GM18909 (cell line): ENCODE measurements around the gene PUS10.
"Not testable (repeated sequence)": the region's sequence is repeated elsewhere in the genome, so short reads cannot be mapped to it uniquely, and the experiment has no call there.

Source experiments
- ATAC-seq: cut with Tn5 transposase; IDR thresholded peaks from one replicate; pipeline ENCODE4 v1.9.1; 2021; ENCODE audit warnings: mild to moderate bottlenecking; ENCODE audit not compliant: unreplicated experiment, poor library complexity

Gene PUS10

DNA sequence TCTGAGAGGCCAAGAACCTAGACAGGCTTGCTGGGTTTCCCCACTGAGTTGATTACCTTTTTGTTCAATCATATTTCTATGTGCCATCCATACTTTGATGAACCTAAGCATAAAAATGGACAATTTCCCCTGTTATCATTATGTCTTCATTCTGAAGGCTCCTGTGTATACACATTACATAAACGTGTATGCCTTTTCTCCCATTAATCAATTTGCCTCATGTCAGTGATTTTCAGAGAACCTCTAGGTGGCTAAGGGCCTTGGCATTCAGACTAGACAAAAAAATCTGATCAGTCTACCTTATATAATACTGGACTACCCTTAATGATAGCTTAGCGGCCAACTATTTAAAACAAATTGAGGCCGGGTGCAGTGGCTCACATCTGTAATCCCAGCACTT is 4.7 kb downstream of the PUS10 start:
- ATAC-seq: no peak

DNA sequence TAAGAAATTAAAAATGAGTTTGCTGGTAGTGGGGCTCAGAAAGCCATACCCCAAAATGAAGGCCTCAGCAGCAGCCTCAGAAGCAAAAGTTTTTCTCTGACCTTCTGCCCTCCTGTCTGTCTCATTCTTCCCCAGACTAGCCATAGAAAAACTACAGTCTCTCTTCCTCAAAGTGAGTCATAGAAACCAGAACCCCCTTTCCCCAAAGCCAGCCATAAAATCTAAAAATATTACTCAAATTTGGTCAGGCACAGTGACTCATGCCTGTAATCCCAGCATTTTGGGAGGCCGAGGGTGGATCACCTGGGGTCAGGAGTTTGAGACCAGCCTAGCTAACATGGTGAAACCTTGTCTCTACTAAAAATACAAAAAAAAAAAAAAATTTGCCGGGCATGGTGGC is 5.8 kb downstream of the PUS10 start:
- ATAC-seq: not testable (repeated sequence)

DNA sequence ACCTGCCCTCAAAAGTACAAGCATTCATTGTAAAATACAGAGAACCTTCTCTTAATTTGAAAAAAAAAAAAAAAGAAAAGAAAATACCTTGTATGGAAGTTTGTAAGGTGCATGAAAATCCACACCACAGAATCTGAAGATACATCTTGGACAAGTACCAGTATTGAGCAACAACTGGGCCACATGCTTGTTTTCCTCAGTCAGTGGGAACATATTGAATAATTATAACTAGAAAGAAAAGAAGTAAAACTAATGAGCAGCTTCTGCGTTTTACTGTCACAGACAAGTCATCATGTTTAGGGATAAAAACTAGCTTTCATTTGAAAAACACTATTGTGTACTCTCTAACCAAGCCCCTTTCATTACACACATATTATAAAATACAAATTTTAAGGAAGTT is 6.4 kb downstream of the PUS10 start:
- no peak for ATAC-seq

DNA sequence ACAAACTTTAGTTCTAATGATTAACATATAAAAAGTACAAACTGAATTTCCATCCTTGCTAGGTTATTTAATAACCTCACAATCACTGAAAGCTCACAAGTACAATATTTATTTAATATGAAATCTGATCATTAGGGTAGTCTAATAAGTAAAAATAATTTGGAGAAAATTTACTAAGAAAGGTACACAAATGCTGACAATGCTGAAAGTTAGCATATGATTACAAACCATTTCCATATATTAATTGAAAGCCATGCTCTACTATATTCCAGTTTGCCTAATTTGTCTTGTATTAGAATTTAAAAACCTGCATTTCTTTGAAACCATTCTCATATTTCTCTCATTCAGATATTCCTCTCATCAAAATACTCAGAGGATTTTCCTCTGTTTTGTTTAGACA is 8.7 kb downstream of the PUS10 start:
- no peak for ATAC-seq

DNA sequence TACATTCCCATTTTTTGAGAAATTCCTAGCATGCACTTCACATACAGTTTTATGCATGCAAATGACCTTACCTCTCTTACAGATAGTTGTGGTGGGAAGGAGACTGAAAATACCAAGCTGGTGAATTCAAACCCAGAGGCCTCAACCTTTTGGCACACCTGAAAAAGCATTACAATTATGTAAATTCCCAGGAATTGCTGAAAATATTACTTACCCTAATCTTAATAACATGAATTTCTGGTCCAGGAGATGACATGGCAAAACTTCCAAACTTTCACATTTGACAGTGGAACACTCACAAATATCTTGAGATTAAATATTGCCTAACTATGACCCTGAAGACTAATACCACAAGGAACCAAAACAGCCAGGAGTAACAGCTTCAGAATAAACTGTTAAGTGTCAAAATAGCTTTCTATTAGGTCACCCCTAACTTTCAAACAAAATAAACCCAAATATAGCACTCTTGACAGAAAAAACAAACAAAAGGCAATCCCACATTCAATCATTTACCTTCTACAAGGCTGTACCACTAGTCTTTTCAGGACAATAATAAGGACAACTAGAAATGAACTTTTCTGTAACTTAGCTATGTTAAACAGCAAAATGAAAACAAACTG is 11.5 kb downstream of the PUS10 start:
- no peak for ATAC-seq

DNA sequence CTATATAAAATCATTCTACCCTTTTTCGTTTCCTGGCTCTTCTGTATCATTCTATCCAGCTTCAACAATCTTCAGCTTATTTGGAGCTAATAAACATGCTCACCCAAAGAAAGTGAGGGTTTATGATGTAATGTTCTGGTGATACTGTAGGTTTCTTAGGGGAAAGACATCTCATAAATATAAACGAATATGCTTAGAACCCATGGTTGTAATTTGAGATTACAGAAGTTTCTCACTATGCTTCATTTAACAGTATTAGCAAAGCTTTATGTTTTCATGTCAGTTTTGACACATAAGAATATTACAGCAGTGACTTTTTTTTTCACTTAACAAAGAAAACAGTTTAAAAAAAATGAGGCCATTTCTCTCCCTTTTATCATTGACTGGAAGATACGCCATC is 12.3 kb downstream of the PUS10 start:
- no peak for ATAC-seq

DNA sequence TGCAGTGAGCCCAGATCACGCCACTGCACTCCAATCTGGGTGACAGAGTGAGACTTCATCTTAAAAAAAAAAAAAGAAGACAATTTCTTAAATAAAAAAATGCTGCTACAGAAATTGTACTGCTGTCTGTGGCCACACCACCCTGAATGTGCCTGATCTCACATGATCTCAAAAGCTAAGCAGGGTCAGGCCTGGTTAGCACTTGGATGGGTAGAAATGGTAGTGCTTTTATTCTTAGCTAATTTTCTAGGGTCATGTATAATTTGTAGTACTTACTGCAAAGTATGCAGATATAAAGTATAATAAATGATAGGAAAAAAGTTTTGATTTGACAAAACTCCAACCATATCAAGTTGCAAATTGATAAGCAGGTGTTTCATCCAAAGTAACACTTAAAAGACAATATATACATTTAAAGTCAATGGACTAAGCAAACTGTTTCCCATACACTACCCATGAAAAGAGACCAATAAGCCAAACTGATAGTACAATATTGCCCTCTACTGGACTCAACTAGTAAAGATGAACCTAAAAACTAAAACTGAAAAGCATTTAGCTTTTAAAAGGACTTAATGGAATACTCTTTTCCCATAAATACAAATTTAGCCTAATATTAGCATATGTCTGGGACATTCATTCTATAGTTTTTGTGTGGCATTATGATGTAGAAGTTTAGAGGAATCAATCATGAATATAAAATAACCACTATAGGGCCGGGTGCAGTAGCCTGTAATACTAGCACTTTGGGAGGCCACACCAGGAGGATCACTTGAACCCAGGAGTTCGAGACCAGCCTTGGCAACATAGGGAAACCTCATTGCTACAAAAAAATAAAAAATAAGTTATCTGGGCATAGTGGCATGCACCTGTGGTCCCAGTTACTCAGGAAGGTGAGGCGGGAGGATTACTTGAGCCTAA is 19.2 kb downstream of the PUS10 start:
- ATAC-seq: no peak

DNA sequence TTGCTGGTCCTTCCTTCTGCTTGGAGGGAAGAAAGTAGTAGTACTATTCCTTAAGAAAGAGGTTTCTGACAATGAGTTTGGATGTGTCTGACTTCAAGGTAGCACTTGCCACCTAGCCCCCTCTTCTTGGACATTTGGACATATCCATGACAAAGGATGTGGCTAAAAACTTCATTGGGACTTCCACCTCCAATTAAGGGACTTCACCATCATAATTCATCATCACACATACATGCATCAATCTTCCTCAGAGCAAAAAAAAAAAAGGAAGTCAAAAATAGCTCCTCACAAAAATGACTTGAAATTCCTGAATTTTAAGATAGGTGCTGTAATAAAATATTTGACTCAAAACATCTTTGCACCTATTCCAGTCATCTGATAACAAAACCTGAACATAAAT is 23.9 kb downstream of the PUS10 start:
- no peak for ATAC-seq

DNA sequence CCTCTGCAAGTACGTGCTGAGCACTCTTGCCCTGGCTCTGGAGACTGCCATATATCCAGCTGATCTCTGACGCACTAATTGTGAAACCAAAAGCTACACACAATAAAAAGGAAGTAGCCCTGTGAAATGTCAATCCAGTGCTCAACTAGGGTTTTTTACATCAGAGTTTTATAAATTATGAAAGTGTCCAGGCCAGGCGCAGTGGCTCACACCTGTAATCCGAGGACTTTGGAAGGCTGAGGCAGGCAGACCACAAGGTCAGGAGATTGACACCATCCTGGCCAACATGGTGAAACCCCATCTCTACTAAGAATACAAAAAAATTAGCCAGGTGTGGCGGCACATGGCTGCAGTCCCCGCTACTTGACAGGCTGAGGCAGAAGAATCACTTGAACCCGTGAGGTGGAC is 25.1 kb downstream of the PUS10 start:
- ATAC-seq: peak; percentile 99

DNA sequence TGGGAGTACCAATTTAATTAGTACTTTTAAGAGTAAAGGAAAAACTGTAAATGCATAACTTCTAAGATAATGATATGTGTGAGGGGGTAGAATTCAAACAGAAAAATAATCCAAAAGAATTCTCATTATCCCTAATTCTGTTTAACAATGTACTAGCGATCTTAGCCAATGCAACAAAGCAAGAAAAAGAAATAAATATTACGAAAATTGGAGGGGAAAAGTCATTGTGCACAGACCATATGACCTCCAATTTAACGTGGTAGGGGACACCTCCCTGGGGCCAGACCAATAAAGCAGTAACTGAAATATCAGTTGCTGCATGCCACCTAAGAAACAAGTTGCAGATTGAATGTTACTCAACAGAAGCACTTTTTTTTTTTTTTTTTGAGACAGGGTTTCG is 26.4 kb downstream of the PUS10 start:
- ATAC-seq: no peak

DNA sequence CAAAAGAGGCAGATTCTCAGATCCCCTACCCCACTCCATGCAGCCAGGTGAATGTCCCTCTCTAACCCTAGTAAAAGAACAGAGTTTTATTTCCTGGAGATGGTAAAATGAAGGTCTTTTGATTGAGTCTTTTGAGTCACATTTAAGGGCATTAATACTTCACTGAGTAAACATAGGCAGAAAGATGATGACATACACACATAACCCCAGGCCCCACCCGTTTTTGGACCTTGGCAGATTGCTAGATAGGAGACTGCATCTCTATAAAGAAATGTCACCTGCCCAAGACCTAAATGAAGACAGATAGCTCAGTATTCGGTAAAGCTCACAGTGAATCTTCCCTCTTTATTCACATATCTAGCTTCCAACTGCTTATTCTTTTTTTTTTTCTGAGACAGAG is 28.8 kb downstream of the PUS10 start:
- no peak for ATAC-seq

DNA sequence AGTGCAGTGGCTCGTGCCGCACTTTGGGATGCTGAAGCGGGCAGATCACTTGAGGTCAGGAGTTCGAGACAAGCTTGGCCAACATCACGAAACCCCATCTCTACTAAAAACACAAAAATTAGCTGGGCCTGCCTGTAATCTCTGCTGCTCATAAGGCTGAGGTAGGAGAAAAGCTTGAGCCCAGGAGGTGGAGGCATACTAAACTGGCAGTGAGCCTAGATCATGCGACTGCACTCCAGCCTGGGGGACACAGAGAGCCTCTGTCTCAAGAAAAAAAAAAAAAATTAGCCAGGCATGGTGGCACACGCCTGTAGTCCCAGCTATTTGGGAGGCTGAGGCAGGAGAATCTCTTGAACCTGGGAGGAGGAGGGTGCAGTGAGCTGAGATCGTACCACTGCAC is 30.4 kb downstream of the PUS10 start:
- not testable (repeated sequence) for ATAC-seq

DNA sequence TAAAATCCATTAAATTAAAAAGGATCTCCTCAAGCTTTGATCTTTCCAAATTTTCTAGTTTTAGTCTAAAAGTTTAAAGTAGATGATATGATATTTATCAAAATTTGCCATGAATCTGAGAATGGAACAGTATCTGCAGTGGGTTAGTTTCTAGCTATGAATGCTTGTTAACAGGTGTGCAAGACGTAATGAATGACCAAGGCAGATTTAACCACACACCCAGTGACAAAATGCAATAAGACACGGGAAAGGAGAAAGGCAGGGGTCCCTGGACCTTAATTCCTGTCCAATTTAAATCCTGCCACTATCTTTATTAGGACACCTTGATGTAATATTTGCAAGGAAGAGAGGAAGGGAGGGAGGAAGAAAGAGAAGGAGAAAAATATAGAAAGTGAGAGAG is 31.0 kb downstream of the PUS10 start:
- ATAC-seq: no peak

DNA sequence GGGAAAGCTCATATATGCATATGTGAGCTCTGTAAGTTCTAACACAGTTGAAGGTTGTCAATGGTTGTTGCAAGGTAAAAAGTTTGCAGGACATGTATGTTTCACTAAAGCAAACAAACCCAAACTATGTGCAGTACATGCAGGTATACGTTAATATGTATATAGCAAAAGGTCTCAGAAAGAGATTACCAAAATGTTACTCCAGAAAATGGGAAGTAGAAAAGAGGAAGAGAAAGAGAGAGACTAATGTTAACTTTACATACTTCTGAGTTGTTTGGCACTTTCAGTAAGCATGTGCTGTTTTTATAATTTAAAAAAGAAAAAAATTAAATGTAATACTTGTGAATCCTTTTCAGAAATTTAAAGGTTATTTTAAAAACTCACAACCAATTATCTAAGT is 33.3 kb downstream of the PUS10 start:
- no peak for ATAC-seq

DNA sequence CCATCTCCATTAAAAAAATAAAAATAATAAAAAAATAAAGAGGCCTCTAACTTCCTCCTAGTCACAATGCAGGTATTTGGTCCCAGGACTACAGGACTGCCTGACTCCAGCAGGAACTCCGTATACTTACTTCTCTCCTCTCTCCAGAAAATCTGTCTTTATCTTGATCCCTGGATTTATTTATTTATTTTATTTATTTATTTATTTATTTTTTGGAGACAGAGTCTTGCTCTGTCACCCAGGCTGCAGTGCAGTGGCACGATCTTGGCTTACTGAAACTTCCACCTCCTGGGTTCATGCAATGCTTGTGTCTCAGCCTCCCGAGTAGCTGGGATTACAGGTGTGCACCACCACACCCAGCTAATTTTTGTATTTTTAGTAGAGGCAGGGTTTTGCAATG is 36.0 kb downstream of the PUS10 start:
- not testable (repeated sequence) for ATAC-seq

DNA sequence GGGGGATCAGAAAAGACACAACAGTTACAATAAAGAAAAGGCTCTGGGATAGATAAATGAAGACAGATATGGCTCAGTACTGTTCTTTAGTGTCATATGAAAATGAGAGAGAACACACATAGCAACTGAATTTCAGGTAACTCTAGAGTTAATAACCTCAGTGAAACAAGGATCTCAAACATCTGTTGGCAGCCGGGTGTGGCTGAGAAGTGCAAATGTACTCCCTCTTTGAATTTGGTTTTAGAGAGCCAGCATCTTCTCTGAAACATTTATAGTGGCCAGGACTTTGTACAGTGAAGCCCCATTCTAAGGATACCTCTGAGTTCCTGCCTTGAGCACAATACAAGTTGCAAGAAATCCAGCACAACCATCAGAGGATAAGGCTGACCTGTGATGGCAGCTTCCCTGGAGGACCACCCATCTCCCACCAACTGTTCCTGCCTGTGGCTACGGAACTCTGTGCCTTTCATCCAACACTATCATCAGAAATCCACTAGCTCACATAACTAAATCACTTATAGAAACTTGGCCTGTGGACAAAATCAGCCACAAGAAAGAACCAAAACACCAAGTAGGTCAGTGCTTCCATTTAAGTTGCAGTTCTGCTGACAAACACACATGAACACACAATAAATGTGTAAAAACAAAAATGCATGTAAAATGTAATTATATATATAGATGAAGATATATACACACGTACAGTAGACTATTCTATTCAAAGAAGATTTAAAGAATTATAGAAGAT is 37.8 kb downstream of the PUS10 start:
- no peak for ATAC-seq

DNA sequence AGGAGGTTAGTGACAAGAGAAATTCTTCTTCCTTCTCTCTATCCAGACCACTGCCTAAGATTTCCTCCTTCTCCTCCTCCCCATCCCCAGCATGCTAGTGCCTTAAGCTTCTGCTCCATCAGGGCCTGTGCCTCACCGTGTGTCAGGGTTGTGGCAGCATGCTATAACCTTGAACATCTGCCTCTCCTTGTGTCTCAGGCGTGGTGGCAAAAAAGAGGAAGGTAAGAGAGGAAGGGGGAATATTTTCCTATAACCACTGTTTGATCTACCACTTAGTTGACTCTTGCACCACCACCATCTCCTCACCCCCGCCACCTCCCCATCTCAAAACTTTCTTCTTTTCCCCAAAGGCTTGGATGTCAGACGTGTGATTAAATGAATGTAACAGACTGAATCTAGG is 38.8 kb downstream of the PUS10 start:
- ATAC-seq: no peak

DNA sequence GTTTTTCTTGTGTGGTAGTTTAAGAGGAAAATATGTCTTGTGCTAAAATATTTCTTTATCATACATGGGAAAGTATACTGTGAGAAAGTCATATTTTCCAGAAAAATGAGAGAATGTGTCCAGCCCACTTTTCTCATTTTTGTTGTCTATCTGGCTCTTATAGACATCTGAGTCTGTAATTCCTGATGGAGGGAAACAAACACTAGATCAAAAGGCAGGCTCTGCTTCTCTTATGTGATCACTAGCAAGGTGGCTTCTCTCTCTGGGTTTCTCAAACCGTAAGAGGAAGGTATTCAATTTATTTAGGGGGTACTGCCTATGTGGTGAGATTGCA is 40.5 kb downstream of the PUS10 start:
- no peak for ATAC-seq

DNA sequence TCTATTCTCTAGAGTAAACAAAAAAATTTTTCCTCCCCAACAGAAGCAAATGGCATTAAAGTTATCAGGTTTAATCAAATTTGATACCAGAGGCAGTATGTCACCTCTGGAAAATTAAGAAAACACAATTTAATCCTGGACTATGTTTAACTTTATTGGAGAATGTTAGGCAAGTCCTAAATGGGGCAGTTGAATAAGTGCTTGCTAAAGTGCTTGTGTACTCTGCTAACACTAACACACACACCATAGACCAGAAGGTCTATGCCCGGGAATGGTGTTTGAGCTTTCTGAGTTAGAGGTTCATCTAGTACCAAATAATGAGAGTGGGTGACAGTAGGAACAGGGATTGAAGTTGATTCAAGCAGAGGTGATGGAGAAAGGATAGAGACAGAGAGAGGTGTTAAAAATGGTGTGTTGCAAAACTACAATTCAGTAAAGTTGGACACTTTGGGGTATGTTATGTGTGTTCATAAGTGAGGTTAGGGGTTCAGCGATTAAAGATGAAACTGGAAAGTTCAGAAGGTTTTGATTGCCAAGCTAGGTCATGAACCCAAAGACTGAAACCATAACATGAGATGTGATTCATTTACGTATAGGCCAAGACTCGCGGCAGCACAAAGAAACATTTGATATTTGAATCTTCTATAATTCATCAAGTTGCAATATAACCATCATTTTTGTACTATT is 41.0 kb downstream of the PUS10 start:
- peak; percentile 78 for ATAC-seq

DNA sequence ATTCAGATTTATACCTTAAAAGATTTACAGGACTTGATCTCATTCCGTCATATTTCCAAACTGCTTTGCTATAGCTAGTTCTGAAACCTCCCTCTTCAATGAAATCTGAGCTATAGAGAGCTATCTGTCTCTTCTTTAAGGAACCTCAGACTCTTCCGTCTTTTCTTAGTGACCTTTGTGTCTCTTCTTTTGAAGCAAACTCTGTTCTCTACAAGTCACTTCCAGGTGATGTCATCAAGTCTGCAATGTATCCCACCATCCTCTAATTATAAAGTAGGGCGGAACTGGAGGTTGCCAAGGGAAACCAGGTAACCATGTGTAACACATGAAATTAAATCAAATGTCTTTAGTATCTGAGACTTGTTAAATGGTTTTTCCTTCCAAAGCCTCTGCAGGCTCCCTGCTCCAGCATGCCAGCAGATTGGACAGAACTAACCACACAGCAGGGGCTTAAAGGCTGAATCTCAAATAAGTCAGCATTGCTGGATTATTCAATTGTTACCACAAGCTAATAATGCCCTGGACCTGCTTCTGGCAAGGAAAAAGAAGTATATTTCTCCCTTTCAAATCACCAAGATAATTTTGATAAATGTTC is 41.7 kb downstream of the PUS10 start:
- no peak for ATAC-seq
